Vagina (tissue), 2 donors: ENCODE data around the gene CCDC7.

Source experiments
- CTCF ChIP-seq, 3 experiments: fragments of 450-650 bp in 2 of 3; fragments of 200-600 bp in 1 of 3; sonication (generic) in 1 of 3; IDR thresholded peaks; one replicate each; pipeline ENCODE4 v1.5.1; 2017 to 2019; ENCODE audit warnings: antibody characterized with exemption in 3 of 3, mild to moderate bottlenecking in 2 of 3, moderate library complexity in 2 of 3
- POLR2A ChIP-seq, 2 donors: fragments of 450-650 bp; IDR thresholded peaks; one replicate each; pipeline ENCODE4 v1.6.1; 2017; ENCODE audit warnings: antibody characterized with exemption in 2 of 2, mild to moderate bottlenecking in 2 of 2, moderate library complexity in 2 of 2

GRCh38 chr10:32851301-32851700, 405.4 kb downstream of the CCDC7 start:
- no peak for TF ChIP-seq CTCF (IDR thresholded peaks at IDR 0.05)
- TF ChIP-seq POLR2A (IDR thresholded peaks at IDR 0.05), result no peak
